Natural killer cell (primary cell): ENCODE measurements around the gene L3MBTL4. TPM values are rescaled to one million over a fixed set of nuclear protein-coding genes. Genes with fewer than 3 reads are reported as not detected.
"Not testable (repeated sequence)": the region's sequence is repeated elsewhere in the genome, so short reads cannot be mapped to it uniquely, and the experiment has no call there.

Experiments used
- ATAC-seq, 3 donors: fragments of 150-1000 bp in 2 of 3; fragments of 200-7000 bp in 1 of 3; cut with Tn5 transposase; 1 replicate in 1 of 3; 2 replicates in 2 of 3; pipeline ENCODE4 v1.10.0; 2021; ENCODE audit warnings: mild to moderate bottlenecking in 2 of 3, moderate library complexity in 2 of 3
- DNase-seq, 2 donors: peaks; one replicate each; pipeline versions ENCODE4 v3.0.0 to v3.0.0-alpha.2; 2013 to 2021; ENCODE audit warnings: mixed read lengths in 1 of 2
- H3K27ac ChIP-seq: one replicate; pipeline ENCODE4 v1.5.1; 2013; ENCODE audit warnings: mild to moderate bottlenecking, low read length
- H3K27me3 ChIP-seq: one replicate; pipeline ENCODE4 v1.6.1; 2013; ENCODE audit warnings: low read length; ENCODE audit not compliant: control insufficient read depth, insufficient read depth
- H3K36me3 ChIP-seq: one replicate; pipeline ENCODE4 v1.6.1; 2013; ENCODE audit warnings: low read length; ENCODE audit not compliant: control insufficient read depth, insufficient read depth
- H3K4me1 ChIP-seq: one replicate; pipeline ENCODE4 v1.6.1; 2013; ENCODE audit warnings: low read length; ENCODE audit not compliant: control insufficient read depth, insufficient read depth
- H3K4me3 ChIP-seq: one replicate; pipeline ENCODE4 v1.5.1; 2013; ENCODE audit warnings: low read length
- H3K9me3 ChIP-seq: one replicate; pipeline ENCODE4 v1.6.1; 2013; ENCODE audit warnings: low read length; ENCODE audit not compliant: control insufficient read depth, insufficient read depth
- H3K27ac Mint-ChIP-seq, 2 donors: one replicate each; pipeline ENCODE4 v1.8.0; 2022; ENCODE audit warnings: mild to moderate bottlenecking in 2 of 2, mixed read lengths in 2 of 2, moderate library complexity in 1 of 2
- H3K27me3 Mint-ChIP-seq, 2 donors: one replicate each; pipeline ENCODE4 v1.8.0; 2022; ENCODE audit warnings: low read depth in 2 of 2, mixed read lengths in 2 of 2
- H3K36me3 Mint-ChIP-seq: one replicate; pipeline ENCODE4 v1.8.0; 2022; ENCODE audit warnings: mixed read lengths
- H3K4me1 Mint-ChIP-seq, 2 donors: one replicate each; pipeline ENCODE4 v1.8.0; 2022; ENCODE audit warnings: mixed read lengths in 2 of 2
- H3K4me3 Mint-ChIP-seq: one replicate; pipeline ENCODE4 v1.8.0; 2022; ENCODE audit warnings: mild to moderate bottlenecking, moderate library complexity, mixed read lengths
- H3K9me3 Mint-ChIP-seq, 2 donors: one replicate each; pipeline ENCODE4 v1.8.0; 2022; ENCODE audit warnings: mixed read lengths in 2 of 2
- WGBS: methylation state at CpG from one replicate; pipeline ENCODE4 v1.1.7; 2013; ENCODE audit warnings: missing lambda C conversion rate; ENCODE audit not compliant: insufficient coverage; 5-methylcytosine and 5-hydroxymethylcytosine counted together
- intact Hi-C: fragments of 100-400 bp; cut with micrococcal nuclease; formaldehyde crosslinking; loops from one replicate; pipeline ENCODE4 v1.14.2; 2022
- total RNA-seq, 4 donors: library from RNA; stranded (reverse); fragments of 120-200 nt in 1 of 4; gene quantifications; one replicate each; pipeline versions ENCODE4 v1.2.3 to v1.2.4, GENCODE V29; 2013 to 2022
- TF ChIP-seq, protein P1 (sequence below): fragments of 200-600 bp; IDR thresholded peaks from one replicate; pipeline ENCODE4 v1.8.0; 2022; ENCODE audit warnings: antibody characterized with exemption

L3MBTL4 gene
- total RNA-seq, 3 donors from 2014 or later (not counting 1 experiment from before 2014, with no cell fraction given), result 27.9 to 34.2 (median 30.0) TPM

GRCh38 chr18:6396276-6396675 lies 18.4 kb downstream of the L3MBTL4 start:
- H3K27ac ChIP-seq, result no peak overlapping the region
- H3K4me3 Mint-ChIP-seq, result no peak overlapping the region
- H3K9me3 Mint-ChIP-seq, result peaks cover 3 to 7% of the 10 kb centered on the region in 2 donors
- no peaks in the 10 kb centered on the region for H3K27me3 Mint-ChIP-seq
- H3K36me3 ChIP-seq, result no peaks in the 10 kb centered on the region
- TF ChIP-seq, protein P1, sequence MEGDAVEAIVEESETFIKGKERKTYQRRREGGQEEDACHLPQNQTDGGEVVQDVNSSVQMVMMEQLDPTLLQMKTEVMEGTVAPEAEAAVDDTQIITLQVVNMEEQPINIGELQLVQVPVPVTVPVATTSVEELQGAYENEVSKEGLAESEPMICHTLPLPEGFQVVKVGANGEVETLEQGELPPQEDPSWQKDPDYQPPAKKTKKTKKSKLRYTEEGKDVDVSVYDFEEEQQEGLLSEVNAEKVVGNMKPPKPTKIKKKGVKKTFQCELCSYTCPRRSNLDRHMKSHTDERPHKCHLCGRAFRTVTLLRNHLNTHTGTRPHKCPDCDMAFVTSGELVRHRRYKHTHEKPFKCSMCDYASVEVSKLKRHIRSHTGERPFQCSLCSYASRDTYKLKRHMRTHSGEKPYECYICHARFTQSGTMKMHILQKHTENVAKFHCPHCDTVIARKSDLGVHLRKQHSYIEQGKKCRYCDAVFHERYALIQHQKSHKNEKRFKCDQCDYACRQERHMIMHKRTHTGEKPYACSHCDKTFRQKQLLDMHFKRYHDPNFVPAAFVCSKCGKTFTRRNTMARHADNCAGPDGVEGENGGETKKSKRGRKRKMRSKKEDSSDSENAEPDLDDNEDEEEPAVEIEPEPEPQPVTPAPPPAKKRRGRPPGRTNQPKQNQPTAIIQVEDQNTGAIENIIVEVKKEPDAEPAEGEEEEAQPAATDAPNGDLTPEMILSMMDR, result no peak
- 88% methylated on average over 2 of the region's 2 CpGs for whole genome bisulfite sequencing
- H3K4me1 ChIP-seq, result no peaks in the 10 kb centered on the region
- no peaks in the 10 kb centered on the region for H3K27me3 ChIP-seq
- no peaks in the 10 kb centered on the region for H3K36me3 Mint-ChIP-seq
- no peak for DNase-seq
- intact Hi-C loops, result no loop called here
- ATAC-seq, result no peak
- H3K9me3 ChIP-seq, result no peaks in the 10 kb centered on the region
- peaks cover 14 to 27% of the 10 kb centered on the region in 2 donors for H3K4me1 Mint-ChIP-seq
- H3K27ac Mint-ChIP-seq, result no peak overlapping the region
- no peak overlapping the region for H3K4me3 ChIP-seq

DNA sequence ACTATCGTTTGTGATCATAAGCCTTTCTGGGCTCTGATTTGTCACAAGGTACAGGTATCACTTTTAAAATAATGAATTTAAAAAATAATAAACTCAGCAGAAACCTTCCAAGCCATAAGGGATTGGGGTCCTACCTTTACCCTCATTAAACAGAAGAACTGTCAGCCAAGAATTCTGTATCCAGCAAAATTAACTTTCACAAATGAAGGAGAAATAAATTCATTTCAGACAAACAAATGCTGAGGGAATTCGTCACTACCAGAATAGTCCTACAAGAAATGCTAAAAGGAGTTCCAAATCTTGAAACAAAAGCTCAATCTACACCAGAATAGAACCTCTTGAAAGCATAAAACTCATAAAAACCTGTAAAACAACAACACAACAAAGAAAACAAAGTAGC lies 25.7 kb downstream of the L3MBTL4 start:
- intact Hi-C loops, result no loop called here
- Histone ChIP-seq H3K9me3 (peaks cover 6% of the 10 kb centered on the region), H3K36me3 (no peaks in the 10 kb centered on the region), H3K27me3 (no peaks in the 10 kb centered on the region), H3K4me3 (no peak overlapping the region), H3K27ac (no peak overlapping the region), H3K4me1 (no peaks in the 10 kb centered on the region)
- no peaks in the 10 kb centered on the region for H3K36me3 Mint-ChIP-seq
- no peaks in the 10 kb centered on the region for H3K27me3 Mint-ChIP-seq
- no peak for DNase-seq
- peaks cover 13 to 17% of the 10 kb centered on the region in 2 donors for H3K9me3 Mint-ChIP-seq
- WGBS, result no CpG with 5 or more reads among the region's 2 CpGs
- H3K27ac Mint-ChIP-seq, result no peak overlapping the region
- H3K4me1 Mint-ChIP-seq, result peaks cover 25 to 32% of the 10 kb centered on the region in 2 donors
- H3K4me3 Mint-ChIP-seq, result no peak overlapping the region
- ATAC-seq, result no peak
- TF ChIP-seq, protein P1, result no peak

DNA sequence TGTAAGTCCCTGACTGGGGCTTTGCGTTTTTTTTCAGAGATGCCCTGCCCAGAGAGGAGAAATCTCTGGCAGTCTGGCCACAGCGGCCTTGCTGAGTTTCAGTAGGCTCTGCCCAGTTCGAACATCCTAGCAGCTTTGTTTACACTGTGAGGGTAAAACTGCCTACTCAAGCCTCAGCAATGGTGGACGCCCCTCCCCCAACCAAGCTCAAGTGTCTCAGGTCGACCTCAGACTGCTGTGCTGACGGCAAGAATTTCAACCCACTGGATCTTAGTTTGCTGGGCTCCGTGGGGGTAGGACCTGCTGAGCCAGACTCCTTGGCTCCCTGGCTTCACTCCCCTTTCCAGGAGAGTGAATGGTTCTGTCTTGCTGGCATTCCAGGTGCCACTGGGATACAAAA lies 31.7 kb downstream of the L3MBTL4 start:
- no peaks in the 10 kb centered on the region for H3K9me3 ChIP-seq
- peaks cover 5 to 13% of the 10 kb centered on the region in 2 donors for H3K9me3 Mint-ChIP-seq
- DNase-seq (no peak), ATAC-seq (no peak)
- peaks cover 8% of the 10 kb centered on the region for H3K36me3 Mint-ChIP-seq
- H3K27ac ChIP-seq, result no peak overlapping the region
- TF ChIP-seq, protein P1, result no peak
- WGBS, result 83% methylated on average over 7 of the region's 7 CpGs
- intact Hi-C loops, result no loop called here
- no peaks in the 10 kb centered on the region for H3K27me3 ChIP-seq
- H3K27me3 Mint-ChIP-seq, result no peaks in the 10 kb centered on the region
- peaks cover 6% of the 10 kb centered on the region in 2 donors for H3K4me1 Mint-ChIP-seq
- H3K4me1 ChIP-seq, result no peaks in the 10 kb centered on the region
- H3K4me3 ChIP-seq, result no peak overlapping the region
- H3K36me3 ChIP-seq, result no peaks in the 10 kb centered on the region
- H3K27ac Mint-ChIP-seq, result no peak overlapping the region
- no peak overlapping the region for H3K4me3 Mint-ChIP-seq

DNA sequence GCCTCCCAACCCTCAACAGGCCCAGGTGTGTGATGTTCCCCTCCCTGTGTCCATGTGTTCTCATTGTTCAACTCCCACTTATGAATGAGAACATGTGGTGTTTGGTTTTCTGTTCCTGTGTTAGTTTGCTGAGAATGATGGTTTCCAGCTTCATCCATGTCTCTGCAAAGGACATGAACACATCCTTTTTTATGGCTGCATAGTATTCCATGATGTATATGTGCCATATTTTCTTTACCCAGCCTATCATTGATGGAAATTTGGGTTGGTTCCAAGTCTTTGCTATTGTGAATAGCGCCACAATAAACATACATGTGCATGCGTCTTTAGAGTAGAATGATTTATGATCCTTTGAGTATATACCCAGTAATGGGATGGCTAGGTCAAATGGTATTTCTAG lies 37.2 kb downstream of the L3MBTL4 start:
- WGBS, result 100% methylated on average over 2 of the region's 2 CpGs
- H3K36me3 Mint-ChIP-seq, H3K4me3 Mint-ChIP-seq, H3K27ac Mint-ChIP-seq, H3K36me3 ChIP-seq, H3K27ac ChIP-seq, intact Hi-C loops, H3K4me1 ChIP-seq, H3K4me3 ChIP-seq, H3K9me3 ChIP-seq, DNase-seq, ATAC-seq, H3K27me3 ChIP-seq, H3K27me3 Mint-ChIP-seq: not testable (repeated sequence)
- Mint-ChIP-seq H3K4me1 (peaks cover 16 to 32% of the 10 kb centered on the region in 2 donors), H3K9me3 (peaks cover 5 to 10% of the 10 kb centered on the region in 2 donors)
